GM11168 (cell line): ENCODE data around the gene SLC37A3.

ENCODE experiments used
- in situ Hi-C: fragments of 300-500 bp; cut with MboI; formaldehyde crosslinking; loops from one replicate; pipeline ENCODE4 v1.12.0; 2022; ENCODE audit warnings: low sequenced_read_pairs; ENCODE audit not compliant: unreplicated experiment

Gene SLC37A3

GRCh38 chr7:140403878-140404564, 5.7 kb upstream of the SLC37A3 start, which contains the start of gene RAB19:
Gene RAB19 (plus strand): TSS chr7:140404058. CDS start chr7:140407647, 3,589 bp downstream.
- in situ Hi-C loops = no loop called here

- in situ Hi-C loops = no loop called here
Measured at GRCh38 chr7:140402178-140402835, 4.0 kb upstream of the SLC37A3 start.

- in situ Hi-C loops = no loop called here
Measured at GRCh38 chr7:140400381-140400780, 2.1 kb upstream of the SLC37A3 start.

- in situ Hi-C loops = no loop called here
Measured at GRCh38 chr7:140398821-140399220, 491 bp upstream of the SLC37A3 start.

- in situ Hi-C loops = no loop called here
Measured at GRCh38 chr7:140393756-140394306, 4.5 kb downstream of the SLC37A3 start.

GRCh38 chr7:140391634-140392033, 6.7 kb downstream of the SLC37A3 start:
- in situ Hi-C loops = no loop called here

- in situ Hi-C loops = no loop called here
Measured at GRCh38 chr7:140390466-140391190, 7.7 kb downstream of the SLC37A3 start.

GRCh38 chr7:140390034-140390433, 8.3 kb downstream of the SLC37A3 start:
- in situ Hi-C loops = no loop called here

GRCh38 chr7:140389445-140389844, 8.9 kb downstream of the SLC37A3 start:
- in situ Hi-C loops = no loop called here

GRCh38 chr7:140384894-140385545, 13.3 kb downstream of the SLC37A3 start:
- in situ Hi-C loops = no loop called here

GRCh38 chr7:140383954-140384713, 14.2 kb downstream of the SLC37A3 start:
- in situ Hi-C loops = no loop called here

- in situ Hi-C loops = no loop called here
Measured at GRCh38 chr7:140375892-140376730, 22.2 kb downstream of the SLC37A3 start.

GRCh38 chr7:140375323-140375722, 23.0 kb downstream of the SLC37A3 start:
- in situ Hi-C loops = no loop called here

GRCh38 chr7:140369294-140369693, 29.0 kb downstream of the SLC37A3 start:
- in situ Hi-C loops = no loop called here

GRCh38 chr7:140367528-140367927, 30.8 kb downstream of the SLC37A3 start:
- in situ Hi-C loops = no loop called here

- in situ Hi-C loops = no loop called here
Measured at GRCh38 chr7:140364819-140365218, 33.5 kb downstream of the SLC37A3 start.

GRCh38 chr7:140360697-140361229, 37.6 kb downstream of the SLC37A3 start:
- in situ Hi-C loops = no loop called here

- in situ Hi-C loops = no loop called here
Measured at GRCh38 chr7:140358412-140359051, 39.8 kb downstream of the SLC37A3 start.
